Activated naive CD8-positive, alpha-beta T cell (primary cell): ENCODE measurements around the gene VNN1.
"Not testable (repeated sequence)": the region's sequence is repeated elsewhere in the genome, so short reads cannot be mapped to it uniquely, and the experiment has no call there.

ENCODE experiments used
- H3K27ac Mint-ChIP-seq: one replicate; pipeline ENCODE4 v1.8.0; 2021; ENCODE audit warnings: mixed read lengths
- H3K27me3 Mint-ChIP-seq: one replicate; pipeline ENCODE4 v1.8.0; 2021; ENCODE audit warnings: mixed read lengths
- H3K36me3 Mint-ChIP-seq: one replicate; pipeline ENCODE4 v1.8.0; 2021; ENCODE audit warnings: mixed read lengths
- H3K4me1 Mint-ChIP-seq: one replicate; pipeline ENCODE4 v1.8.0; 2021; ENCODE audit warnings: low read depth, mixed read lengths
- H3K4me3 Mint-ChIP-seq: one replicate; pipeline ENCODE4 v1.8.0; 2021; ENCODE audit warnings: mild to moderate bottlenecking, mixed read lengths
- H3K9me3 Mint-ChIP-seq: one replicate; pipeline ENCODE4 v1.8.0; 2021; ENCODE audit warnings: low read depth, mixed read lengths

VNN1 gene

DNA sequence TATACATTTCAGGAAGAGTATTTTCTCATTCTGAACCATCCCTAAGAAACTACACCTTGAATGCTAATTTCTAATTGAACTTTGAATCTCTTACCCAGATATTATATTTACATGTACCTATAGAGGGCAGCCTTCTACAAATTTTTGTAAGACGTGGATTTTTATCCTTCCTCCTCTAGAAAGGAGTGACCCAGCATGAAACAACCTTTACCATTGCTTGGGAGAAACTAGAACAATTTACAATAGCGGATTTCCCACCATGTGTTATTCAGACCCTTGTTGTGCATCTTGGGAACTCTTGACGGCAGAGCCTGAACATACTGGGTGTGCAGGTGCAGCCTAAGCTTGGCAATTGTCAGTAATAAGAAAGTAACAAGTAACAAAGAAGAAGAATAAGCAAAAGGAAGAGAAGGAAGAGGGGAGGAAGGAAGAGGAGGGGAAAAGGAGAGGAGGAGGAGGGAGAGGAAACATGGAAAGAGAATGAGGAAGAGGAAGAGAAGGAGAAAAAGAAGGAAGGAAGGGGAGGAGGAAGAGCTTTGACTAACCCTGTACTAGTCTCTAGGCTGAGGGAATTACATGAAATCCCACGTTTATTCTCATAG lies 44.1 kb downstream of the VNN1 start:
- no peaks in the 10 kb centered on the region for H3K9me3 Mint-ChIP-seq
- H3K4me1 Mint-ChIP-seq: peaks cover 2% of the 10 kb centered on the region
- no peaks in the 10 kb centered on the region for H3K36me3 Mint-ChIP-seq
- no peak overlapping the region for H3K27ac Mint-ChIP-seq
- H3K27me3 Mint-ChIP-seq: peaks cover 2% of the 10 kb centered on the region
- no peak overlapping the region for H3K4me3 Mint-ChIP-seq

- no peaks in the 10 kb centered on the region for H3K9me3 Mint-ChIP-seq
- no peak overlapping the region for H3K27ac Mint-ChIP-seq
- H3K4me3 Mint-ChIP-seq: no peak overlapping the region
- H3K4me1 Mint-ChIP-seq: peaks cover 2% of the 10 kb centered on the region
- peaks cover 2% of the 10 kb centered on the region for H3K27me3 Mint-ChIP-seq
- no peaks in the 10 kb centered on the region for H3K36me3 Mint-ChIP-seq
These were observed 47.7 kb downstream of the VNN1 start for GRCh38 chr6:132666118-132666517.

GRCh38 chr6:132664309-132665034 lies 49.4 kb downstream of the VNN1 start:
- peaks cover 1% of the 10 kb centered on the region for H3K27me3 Mint-ChIP-seq
- no peak overlapping the region for H3K27ac Mint-ChIP-seq
- no peaks in the 10 kb centered on the region for H3K4me1 Mint-ChIP-seq
- no peaks in the 10 kb centered on the region for H3K9me3 Mint-ChIP-seq
- H3K4me3 Mint-ChIP-seq: no peak overlapping the region
- H3K36me3 Mint-ChIP-seq: no peaks in the 10 kb centered on the region

DNA sequence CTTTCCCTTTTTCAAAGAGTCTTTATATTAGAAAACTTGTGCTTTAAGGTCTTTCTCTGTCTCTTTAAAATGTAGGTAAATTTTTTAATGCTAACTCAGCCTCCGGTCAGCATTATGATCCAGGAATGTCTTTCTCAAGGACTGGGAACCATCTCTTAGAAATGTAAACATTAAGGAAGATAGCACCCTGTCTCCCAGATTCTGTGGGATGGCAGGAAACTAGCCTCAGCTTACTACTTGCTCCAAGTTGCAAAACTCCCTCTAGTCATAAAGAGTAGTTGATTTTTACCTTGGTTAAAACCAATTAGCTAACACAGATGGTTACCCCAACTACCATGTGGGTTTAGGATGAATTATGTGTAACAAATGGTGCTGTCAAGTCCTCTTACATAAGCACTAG lies 50.2 kb downstream of the VNN1 start:
- Mint-ChIP-seq H3K36me3 (no peaks in the 10 kb centered on the region), H3K4me1 (no peaks in the 10 kb centered on the region), H3K27me3 (no peaks in the 10 kb centered on the region), H3K9me3 (no peaks in the 10 kb centered on the region), H3K4me3 (no peak overlapping the region), H3K27ac (no peak overlapping the region)

DNA sequence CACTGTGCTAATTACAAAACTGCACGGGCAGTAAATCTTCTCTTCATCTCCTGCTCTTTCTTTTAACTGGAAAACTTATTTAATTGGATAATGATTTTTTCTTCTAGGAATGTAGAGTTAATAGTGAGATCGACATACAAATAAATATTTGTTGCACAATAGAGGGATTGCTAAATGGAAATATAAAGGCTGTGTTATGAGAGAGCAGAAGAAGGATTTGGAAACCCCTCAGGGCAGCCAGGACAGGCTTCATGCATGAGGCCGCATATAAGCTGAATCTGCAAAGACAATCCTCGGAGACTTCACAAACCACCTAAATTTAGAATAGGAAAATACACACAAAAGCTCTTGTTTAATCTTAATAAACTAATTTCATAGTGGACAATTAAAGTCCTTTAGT lies 51.9 kb downstream of the VNN1 start:
- H3K36me3 Mint-ChIP-seq: no peaks in the 10 kb centered on the region
- H3K4me1 Mint-ChIP-seq: peaks cover 3% of the 10 kb centered on the region
- H3K4me3 Mint-ChIP-seq: no peak overlapping the region
- H3K9me3 Mint-ChIP-seq: no peaks in the 10 kb centered on the region
- no peaks in the 10 kb centered on the region for H3K27me3 Mint-ChIP-seq
- H3K27ac Mint-ChIP-seq: no peak overlapping the region

- Mint-ChIP-seq H3K27ac (no peak within 1 kb of the TSS), H3K36me3 (no peaks in the 10 kb centered on the region), H3K9me3 (no peaks in the 10 kb centered on the region), H3K4me1 (peaks cover 3% of the 10 kb centered on the region), H3K27me3 (no peaks in the 10 kb centered on the region), H3K4me3 (no peak within 1 kb of the TSS)
These were observed 54.8 kb downstream of the VNN1 start, which contains the start of gene TAAR1 for GRCh38 chr6:132659082-132659481. TSS of gene TAAR1 (minus strand) at chr6:132659182. CDS start at chr6:132646003, 13,179 bp downstream.

GRCh38 chr6:132651062-132651461 lies 62.8 kb downstream of the VNN1 start:
- peaks cover 5% of the 10 kb centered on the region for H3K4me1 Mint-ChIP-seq
- H3K9me3 Mint-ChIP-seq: no peaks in the 10 kb centered on the region
- no peaks in the 10 kb centered on the region for H3K27me3 Mint-ChIP-seq
- no peaks in the 10 kb centered on the region for H3K36me3 Mint-ChIP-seq
- no peak overlapping the region for H3K27ac Mint-ChIP-seq
- H3K4me3 Mint-ChIP-seq: no peak overlapping the region

- Mint-ChIP-seq H3K36me3 (no peaks in the 10 kb centered on the region), H3K4me3 (no peak overlapping the region), H3K4me1 (peaks cover 5% of the 10 kb centered on the region), H3K27ac (no peak overlapping the region), H3K27me3 (no peaks in the 10 kb centered on the region), H3K9me3 (no peaks in the 10 kb centered on the region)
These were observed 63.4 kb downstream of the VNN1 start for GRCh38 chr6:132650429-132650828.

- no peaks in the 10 kb centered on the region for H3K36me3 Mint-ChIP-seq
- no peaks in the 10 kb centered on the region for H3K27me3 Mint-ChIP-seq
- H3K4me3 Mint-ChIP-seq: no peak overlapping the region
- H3K9me3 Mint-ChIP-seq: no peaks in the 10 kb centered on the region
- H3K27ac Mint-ChIP-seq: no peak overlapping the region
- peaks cover 5% of the 10 kb centered on the region for H3K4me1 Mint-ChIP-seq
These were observed 65.0 kb downstream of the VNN1 start for GRCh38 chr6:132648828-132649227.

- Mint-ChIP-seq H3K27ac (no peak overlapping the region), H3K27me3 (peaks cover 2% of the 10 kb centered on the region), H3K4me1 (peaks cover 5% of the 10 kb centered on the region), H3K9me3 (no peaks in the 10 kb centered on the region), H3K4me3 (no peak overlapping the region), H3K36me3 (no peaks in the 10 kb centered on the region)
These were observed 65.5 kb downstream of the VNN1 start for GRCh38 chr6:132648356-132648755.

- Mint-ChIP-seq H3K9me3 (no peaks in the 10 kb centered on the region), H3K36me3 (no peaks in the 10 kb centered on the region), H3K27me3 (peaks cover 4% of the 10 kb centered on the region), H3K27ac (no peak overlapping the region), H3K4me3 (no peak overlapping the region), H3K4me1 (peaks cover 4% of the 10 kb centered on the region)
These were observed 70.3 kb downstream of the VNN1 start for GRCh38 chr6:132643547-132643946.

DNA sequence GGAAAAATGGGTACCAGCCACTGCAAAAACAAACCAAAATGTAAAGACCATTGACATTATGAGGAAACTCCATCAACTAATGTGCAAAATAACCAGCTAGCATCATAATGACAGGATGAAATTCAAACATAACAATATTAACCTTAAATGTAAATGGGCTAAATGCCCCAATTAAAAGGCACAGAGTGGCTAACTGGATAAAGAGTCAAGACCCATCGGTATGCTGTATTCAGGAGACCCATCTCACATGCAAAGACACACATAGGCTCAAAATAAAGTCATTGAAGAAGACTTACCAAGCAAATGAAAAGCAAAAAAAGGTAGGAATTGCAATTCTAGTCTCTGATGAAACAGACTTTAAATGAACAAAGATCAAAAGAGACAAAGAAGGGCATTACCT lies 76.7 kb downstream of the VNN1 start:
- not testable (repeated sequence) for H3K36me3 Mint-ChIP-seq, H3K9me3 Mint-ChIP-seq, H3K4me3 Mint-ChIP-seq, H3K4me1 Mint-ChIP-seq, H3K27ac Mint-ChIP-seq
- H3K27me3 Mint-ChIP-seq: peaks cover 27% of the 10 kb centered on the region

DNA sequence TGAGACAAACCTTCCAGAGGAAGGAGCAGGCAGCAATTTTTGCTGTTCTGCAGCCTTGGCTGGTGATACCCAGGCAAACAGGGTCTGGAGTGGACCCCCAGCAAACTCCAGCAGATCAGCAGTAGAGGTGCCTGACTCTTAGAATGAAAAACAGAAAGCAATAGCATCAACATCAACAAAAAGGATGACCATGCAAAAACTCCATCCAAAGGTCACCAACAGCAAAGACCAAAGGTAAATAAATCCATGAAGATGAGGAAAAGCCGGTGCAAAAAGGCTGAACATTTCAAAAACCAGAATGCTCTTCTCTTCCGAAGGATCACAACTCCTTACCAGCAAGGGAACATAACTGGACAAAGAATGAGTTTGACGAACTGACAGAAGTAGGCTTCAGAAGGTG lies 77.9 kb downstream of the VNN1 start:
- H3K9me3 Mint-ChIP-seq, H3K4me3 Mint-ChIP-seq, H3K36me3 Mint-ChIP-seq, H3K27ac Mint-ChIP-seq, H3K4me1 Mint-ChIP-seq: not testable (repeated sequence)
- peaks cover 27% of the 10 kb centered on the region for H3K27me3 Mint-ChIP-seq

GRCh38 chr6:132635288-132635687 lies 78.6 kb downstream of the VNN1 start:
- peaks cover 27% of the 10 kb centered on the region for H3K27me3 Mint-ChIP-seq
- not testable (repeated sequence) for H3K9me3 Mint-ChIP-seq, H3K4me1 Mint-ChIP-seq, H3K27ac Mint-ChIP-seq, H3K4me3 Mint-ChIP-seq, H3K36me3 Mint-ChIP-seq

DNA sequence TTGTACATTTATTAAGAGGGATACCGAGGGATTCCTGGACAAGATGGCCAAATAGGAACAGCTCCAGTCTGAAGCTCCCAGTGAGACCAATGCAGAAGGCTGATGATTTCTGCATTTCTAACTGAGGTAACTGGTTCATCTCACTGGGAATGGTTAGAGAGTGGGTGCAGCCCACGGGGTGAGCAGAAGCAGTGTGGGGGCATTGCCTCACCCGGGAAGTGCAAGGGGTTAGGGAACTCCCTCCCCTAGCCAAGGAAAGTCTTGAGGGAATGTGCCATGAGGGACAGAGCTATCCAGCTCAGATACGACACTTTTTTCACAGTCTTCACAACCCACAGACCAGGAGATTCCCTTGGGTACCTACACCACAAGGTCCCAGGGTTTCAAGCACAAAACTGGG lies 79.1 kb downstream of the VNN1 start:
- Mint-ChIP-seq H3K27me3 (peaks cover 26% of the 10 kb centered on the region), H3K27ac (no peak overlapping the region), H3K36me3 (no peaks in the 10 kb centered on the region), H3K4me1 (no peaks in the 10 kb centered on the region), H3K4me3 (no peak overlapping the region), H3K9me3 (no peaks in the 10 kb centered on the region)

DNA sequence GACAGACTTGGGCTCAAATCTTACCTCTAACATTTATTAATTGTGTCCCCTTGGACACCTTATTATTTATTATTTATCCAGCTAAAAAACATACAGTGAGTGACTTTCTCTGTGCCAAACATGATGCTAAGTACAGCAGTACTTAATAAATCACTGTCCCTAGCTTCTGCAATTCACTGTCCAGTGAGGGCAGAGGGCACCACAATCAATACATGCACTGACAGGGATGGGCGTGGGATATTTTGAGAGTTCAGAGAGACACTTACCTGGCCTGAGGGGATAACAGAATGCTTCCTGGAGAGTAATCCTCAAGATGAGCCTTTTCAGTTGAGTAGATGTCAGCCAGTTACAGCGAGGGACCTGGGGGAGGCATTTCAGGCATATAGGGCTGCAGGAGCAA lies 80.5 kb downstream of the VNN1 start:
- no peak overlapping the region for H3K27ac Mint-ChIP-seq
- H3K4me1 Mint-ChIP-seq: no peaks in the 10 kb centered on the region
- H3K4me3 Mint-ChIP-seq: no peak overlapping the region
- H3K9me3 Mint-ChIP-seq: no peaks in the 10 kb centered on the region
- H3K36me3 Mint-ChIP-seq: no peaks in the 10 kb centered on the region
- peaks cover 31% of the 10 kb centered on the region for H3K27me3 Mint-ChIP-seq
